Stimulated activated CD4-positive, alpha-beta T cell treated with anti-CD3 and anti-CD28 coated beads, Interleukin-1b, Interleukin-23, amount 100 ng/mL, for 1 hour (primary cell): Measurements from ENCODE around the gene DGAT2.
A peak's percentile ranks its signal among the peaks of the same experiment; 100 is the strongest.
"Not testable (repeated sequence)": the region's sequence is repeated elsewhere in the genome, so short reads cannot be mapped to it uniquely, and the experiment has no call there.

Source experiments
- DNase-seq, 2 donors: peaks; one replicate each; pipeline ENCODE4 v3.0.0-alpha.2; 2020; ENCODE audit warnings: low read depth in 2 of 2

DGAT2 gene

GRCh38 chr11:75768112-75768908, at the start of gene DGAT2:
DGAT2 (plus strand) TSS chr11:75768778; CDS start chr11:75768992, 214 bp downstream.
- DNase-seq: peak; percentile 7 to 56

- DNase-seq: no peak
These were observed 49.0 kb upstream of the DGAT2 start for GRCh38 chr11:75719340-75720239.

- DNase-seq: no peak
These were observed 47.9 kb upstream of the DGAT2 start for GRCh38 chr11:75720639-75721038.

- DNase-seq: no peak
These were observed 46.5 kb upstream of the DGAT2 start for GRCh38 chr11:75721852-75722668.

GRCh38 chr11:75722669-75723042, 45.9 kb upstream of the DGAT2 start:
- DNase-seq: no peak

GRCh38 chr11:75725547-75726320, 42.8 kb upstream of the DGAT2 start:
- DNase-seq: no peak

- no peak for DNase-seq
These were observed 39.6 kb upstream of the DGAT2 start for GRCh38 chr11:75728992-75729391.

GRCh38 chr11:75731095-75731494, 37.5 kb upstream of the DGAT2 start:
- no peak for DNase-seq

- no peak for DNase-seq
These were observed 35.5 kb upstream of the DGAT2 start for GRCh38 chr11:75733071-75733430.

- DNase-seq: no peak
These were observed 35.0 kb upstream of the DGAT2 start for GRCh38 chr11:75733431-75734107.

- DNase-seq: no peak
These were observed 33.9 kb upstream of the DGAT2 start for GRCh38 chr11:75734491-75735180.

GRCh38 chr11:75735181-75735845, 33.3 kb upstream of the DGAT2 start:
- DNase-seq: no peak

GRCh38 chr11:75737314-75737713, 31.3 kb upstream of the DGAT2 start:
- no peak for DNase-seq

GRCh38 chr11:75740681-75741080, 27.9 kb upstream of the DGAT2 start:
- no peak for DNase-seq

GRCh38 chr11:75743159-75743558, 25.4 kb upstream of the DGAT2 start:
- not testable (repeated sequence) for DNase-seq

- no peak for DNase-seq
These were observed 24.6 kb upstream of the DGAT2 start for GRCh38 chr11:75743711-75744563.

GRCh38 chr11:75745807-75746206, 22.8 kb upstream of the DGAT2 start:
- DNase-seq: no peak

- DNase-seq: not testable (repeated sequence)
These were observed 19.8 kb upstream of the DGAT2 start for GRCh38 chr11:75748729-75749273.
